ENCODE results near the gene LACTB.

DNA sequence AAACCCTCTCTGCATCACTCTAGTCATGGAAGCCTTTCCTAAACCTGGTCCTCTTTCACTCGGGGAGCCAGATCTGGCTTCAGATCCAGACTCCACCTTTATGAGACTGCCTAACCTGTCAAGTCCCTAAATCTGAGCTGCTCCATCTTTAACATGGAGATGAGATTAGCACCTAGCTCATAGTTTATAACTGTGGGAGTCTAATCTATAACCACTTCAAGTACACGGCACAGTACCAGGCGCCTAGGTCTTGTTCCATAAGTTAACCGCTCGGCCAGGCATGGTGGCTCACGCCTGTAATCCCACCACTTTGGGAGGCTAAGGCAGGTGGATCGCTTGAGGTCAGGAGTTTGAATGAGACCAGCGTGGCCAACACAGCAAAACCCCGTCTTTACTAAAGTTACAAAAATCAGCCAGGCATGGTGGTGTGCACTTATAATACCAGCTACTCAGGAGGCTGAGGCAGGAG lies 48.8 kb upstream of the LACTB start:
- TF ChIP-seq EZH2 (IDR thresholded peaks at IDR 0.05; ENCODE audit: insufficient read depth, poor library complexity, severe bottlenecking) (no peak), EZH2phosphoT487 (IDR thresholded peaks at IDR 0.05; ENCODE audit: insufficient read depth, low read depth) (no peak)

All from GM23248 (cell line).